A549 (cell line): ENCODE measurements around the gene NPC1L1.

Experiments used
- BHLHE40 ChIP-seq: IDR thresholded peaks from 2 replicates; pipeline ENCODE4 v1.6.1; 2012; ENCODE audit warnings: low read depth, low read length, inconsistent platforms
- CHD2 ChIP-seq: fragments of 150-350 bp; IDR thresholded peaks from 2 replicates; pipeline ENCODE4 v1.6.1; 2014; ENCODE audit warnings: low read length; ENCODE audit not compliant: partially characterized antibody
- CHD4 ChIP-seq: fragments of 200-600 bp; sonication (generic); IDR thresholded peaks from 2 replicates; pipeline ENCODE4 v1.6.1; 2016; ENCODE audit warnings: antibody characterized with exemption, mild to moderate bottlenecking, borderline replicate concordance
- CTCF ChIP-seq: fragments of >200 bp; sonication (Bioruptor Twin); formaldehyde crosslinking; IDR thresholded peaks from 3 replicates; pipeline ENCODE4 v1.5.1; 2016
- EHMT2 ChIP-seq: fragments of 200-600 bp; sonication (generic); IDR thresholded peaks from 2 replicates; pipeline ENCODE4 v1.6.1; 2016; ENCODE audit warnings: antibody characterized with exemption, low read depth, mild to moderate bottlenecking, moderate library complexity
- EP300 ChIP-seq, 2 experiments: fragments of >200 bp; sonication (Bioruptor Twin); formaldehyde crosslinking; IDR thresholded peaks; 2 replicates in 1 of 2; 3 replicates in 1 of 2; pipeline ENCODE4 v1.6.1; 2016 to 2017
- HEYL ChIP-seq: fragments of 250-450 bp; sonication (Bioruptor Pico); IDR thresholded peaks from 2 replicates; pipeline ENCODE4 v1.8.0; 2021; ENCODE audit warnings: mild to moderate bottlenecking, moderate library complexity
- JUN ChIP-seq, 2 experiments: fragments of >200 bp; sonication (Bioruptor Twin); formaldehyde crosslinking; IDR thresholded peaks; 2 replicates in 1 of 2; 3 replicates in 1 of 2; pipeline ENCODE4 v1.6.1; 2016 to 2017
- MYC ChIP-seq: IDR thresholded peaks from 2 replicates; pipeline ENCODE4 v1.6.1; 2012; ENCODE audit warnings: mild to moderate bottlenecking, inconsistent platforms, low read length, improper control_type of control experiment, borderline replicate concordance
- POLR2A ChIP-seq: IDR thresholded peaks from 2 replicates; pipeline ENCODE4 v1.6.1; 2012; ENCODE audit warnings: mild to moderate bottlenecking, low read length
- RAD21 ChIP-seq, 2 experiments: fragments of >200 bp in 1 of 2; sonication (Bioruptor Twin) in 1 of 2; formaldehyde crosslinking in 1 of 2; IDR thresholded peaks in 1 of 2; conservative IDR thresholded peaks in 1 of 2; 2 replicates in 1 of 2; 3 replicates in 1 of 2; pipeline ENCODE4 v1.6.1; 2012 to 2018; ENCODE audit warnings: inconsistent platforms in 1 of 2
- RFX5 ChIP-seq: fragments of 450-650 bp; IDR thresholded peaks from 2 replicates; pipeline ENCODE4 v1.7.1; 2014; ENCODE audit warnings: antibody characterized with exemption, mild to moderate bottlenecking, moderate library complexity
- USF2 ChIP-seq: fragments of 450-650 bp; IDR thresholded peaks from 2 replicates; pipeline ENCODE4 v1.6.1; 2014; ENCODE audit warnings: antibody characterized with exemption
- TF ChIP-seq, protein P1 (sequence below): fragments of >200 bp; sonication (Bioruptor Twin); formaldehyde crosslinking; IDR thresholded peaks from 3 replicates; pipeline ENCODE4 v1.6.1; 2016

DNA sequence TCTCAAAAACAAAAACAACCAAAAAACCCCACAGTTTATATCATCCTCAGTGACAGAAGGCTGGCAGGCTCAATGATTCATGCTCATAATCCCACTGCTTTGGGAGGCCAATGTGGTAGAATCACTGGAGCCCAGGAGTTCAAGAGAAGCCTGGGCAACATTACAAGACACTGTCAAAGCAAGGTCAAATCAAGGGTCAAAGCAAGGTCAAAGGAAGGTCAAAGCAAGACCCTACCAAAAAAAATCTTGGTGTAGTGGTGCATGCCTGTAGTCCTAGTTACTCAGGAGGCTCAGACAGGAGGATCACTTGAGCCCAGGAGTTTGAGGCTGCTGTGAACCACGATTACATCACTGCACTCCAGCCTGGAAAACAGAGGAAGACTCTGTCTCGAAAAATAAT is 14.2 kb upstream of the NPC1L1 start:
- TF ChIP-seq CTCF (no peak), POLR2A (no peak), CHD4 (no peak), CHD2 (no peak), EP300 (IDR thresholded peaks at IDR 0.05) (no peak), MYC (no peak), EHMT2 (no peak), BHLHE40 (no peak), HEYL (CRISPR knock-in tag) (no peak), RAD21 (conservative IDR thresholded peaks at IDR 0.05 in 1 of 2, IDR thresholded peaks at IDR 0.05 in 1 of 2) (no peak), JUN (IDR thresholded peaks at IDR 0.05) (no peak), USF2 (no peak), RFX5 (no peak)
- TF ChIP-seq, protein P1, sequence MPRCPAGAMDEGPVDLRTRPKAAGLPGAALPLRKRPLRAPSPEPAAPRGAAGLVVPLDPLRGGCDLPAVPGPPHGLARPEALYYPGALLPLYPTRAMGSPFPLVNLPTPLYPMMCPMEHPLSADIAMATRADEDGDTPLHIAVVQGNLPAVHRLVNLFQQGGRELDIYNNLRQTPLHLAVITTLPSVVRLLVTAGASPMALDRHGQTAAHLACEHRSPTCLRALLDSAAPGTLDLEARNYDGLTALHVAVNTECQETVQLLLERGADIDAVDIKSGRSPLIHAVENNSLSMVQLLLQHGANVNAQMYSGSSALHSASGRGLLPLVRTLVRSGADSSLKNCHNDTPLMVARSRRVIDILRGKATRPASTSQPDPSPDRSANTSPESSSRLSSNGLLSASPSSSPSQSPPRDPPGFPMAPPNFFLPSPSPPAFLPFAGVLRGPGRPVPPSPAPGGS: no peak
